GM18951 (cell line): ENCODE results near the gene PRKCE.

ENCODE experiments used
- POLR2A ChIP-seq: IDR thresholded peaks from 4 replicates; pipeline ENCODE4 v1.6.1; 2011; ENCODE audit warnings: mild to moderate bottlenecking; ENCODE audit not compliant: insufficient read length, insufficient read depth; ENCODE audit errors: extremely low read depth
- in situ Hi-C: fragments of 300-500 bp; cut with MboI; formaldehyde crosslinking; loops from one replicate; pipeline ENCODE4 v1.12.0; 2022; ENCODE audit warnings: low sequenced_read_pairs, mixed read lengths, inconsistent platforms; ENCODE audit not compliant: unreplicated experiment

PRKCE gene

DNA sequence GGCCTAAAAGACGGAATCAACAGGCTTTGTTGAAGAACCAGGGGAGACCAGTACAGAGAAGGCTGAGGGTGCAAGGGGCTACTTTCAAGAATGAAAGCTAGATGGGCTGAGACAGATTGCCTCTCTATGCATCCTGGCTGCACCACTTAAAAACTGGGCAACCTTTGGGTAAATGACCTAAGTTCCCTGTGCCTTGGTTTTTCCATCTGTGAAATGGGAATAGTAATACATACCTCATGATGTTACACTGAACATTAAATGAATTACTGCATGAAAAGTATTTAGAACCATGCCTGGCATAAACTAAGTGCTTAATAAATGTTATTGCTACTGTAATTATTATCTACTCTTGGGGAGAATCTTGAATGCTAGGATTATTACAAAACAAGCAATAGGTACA, 106.5 kb downstream of the PRKCE start:
- TF ChIP-seq POLR2A = no peak
- in situ Hi-C loops = no loop called here

DNA sequence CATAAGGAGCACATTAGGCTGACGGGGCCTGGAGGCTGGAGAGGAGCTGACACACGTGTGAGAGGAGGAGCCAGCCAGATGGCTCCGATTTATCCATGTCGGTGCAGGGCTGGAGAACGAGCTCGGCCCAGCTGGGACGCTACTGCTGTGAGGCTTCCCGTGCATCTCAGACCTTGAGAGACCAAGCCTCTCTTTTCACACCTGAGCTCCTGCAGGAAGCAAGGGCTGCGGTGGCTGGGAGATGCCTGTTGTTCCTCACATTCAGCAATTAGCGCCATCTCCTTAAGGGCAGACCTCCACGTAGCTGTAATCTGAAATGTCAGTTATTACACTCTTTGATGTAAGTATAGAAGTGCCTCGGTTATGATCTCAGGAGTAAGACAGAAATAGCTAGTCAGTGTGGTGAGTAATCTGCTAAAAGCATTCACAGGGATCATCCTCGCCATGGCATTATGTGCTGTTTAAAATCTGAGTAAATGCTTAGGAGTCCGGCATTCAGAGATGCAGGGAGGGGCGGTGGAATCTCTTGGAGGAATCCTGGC, 107.9 kb downstream of the PRKCE start:
- in situ Hi-C loops = no loop called here
- no peak for TF ChIP-seq POLR2A

DNA sequence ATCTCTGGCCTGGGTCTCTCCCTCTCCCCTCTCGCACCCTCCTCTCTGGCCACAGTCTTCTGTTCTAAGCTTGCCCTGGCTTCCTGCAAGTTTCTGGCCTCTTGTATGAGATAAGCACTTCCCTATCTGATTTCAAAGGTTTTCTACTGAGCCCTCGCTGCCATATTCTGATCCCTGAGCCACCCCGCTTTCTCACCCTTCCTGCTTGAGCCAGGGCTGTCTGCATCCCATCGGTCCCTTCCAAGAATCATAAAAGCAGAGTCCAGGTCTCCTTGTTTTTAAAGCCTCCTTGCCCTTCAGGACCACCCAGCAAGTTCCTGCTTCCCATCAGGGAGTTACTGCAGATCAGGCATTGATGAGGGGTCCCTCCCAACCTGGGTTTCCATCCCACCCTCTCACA, 110.2 kb downstream of the PRKCE start:
- in situ Hi-C loops = no loop called here
- TF ChIP-seq POLR2A = no peak

DNA sequence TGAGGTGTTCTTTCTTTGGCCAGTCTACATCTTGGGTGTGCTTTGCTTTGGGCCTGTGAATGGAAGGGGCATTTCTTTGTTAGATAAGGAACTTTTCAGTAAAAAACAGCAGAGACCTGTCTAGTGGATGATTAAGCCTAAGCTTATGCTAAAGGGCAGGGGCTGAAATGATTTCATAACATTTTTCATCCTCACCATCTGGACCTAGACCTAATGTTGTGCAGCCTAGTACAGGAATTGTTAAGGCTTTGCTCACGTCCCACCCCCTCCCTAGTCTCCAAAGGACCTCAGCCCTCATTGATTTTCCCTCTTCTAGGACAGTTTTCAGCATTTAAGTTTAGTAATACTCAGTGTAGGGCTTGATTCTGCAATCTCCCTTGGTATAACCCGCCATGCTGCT, 111.8 kb downstream of the PRKCE start:
- in situ Hi-C loops = no loop called here
- no peak for TF ChIP-seq POLR2A

DNA sequence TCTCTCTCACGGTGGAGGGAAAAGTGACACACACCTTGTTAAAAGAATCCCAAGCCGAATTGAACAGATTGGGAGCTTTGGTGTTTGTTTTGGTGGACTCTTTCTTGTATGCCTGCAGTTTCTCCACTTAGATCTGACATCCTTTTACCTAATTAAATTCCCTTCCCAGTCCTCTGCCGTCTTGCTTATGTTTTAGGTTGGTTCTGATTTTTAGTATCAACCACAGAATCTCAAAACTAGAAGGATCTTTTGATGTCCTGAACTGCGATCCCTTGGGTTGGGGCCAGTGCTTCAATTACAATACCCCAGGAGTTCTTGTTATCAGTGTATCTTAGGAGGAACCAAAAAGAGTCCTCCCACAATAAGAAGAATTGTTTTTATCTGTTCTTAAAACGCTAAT, 112.3 kb downstream of the PRKCE start:
- no peak for TF ChIP-seq POLR2A

DNA sequence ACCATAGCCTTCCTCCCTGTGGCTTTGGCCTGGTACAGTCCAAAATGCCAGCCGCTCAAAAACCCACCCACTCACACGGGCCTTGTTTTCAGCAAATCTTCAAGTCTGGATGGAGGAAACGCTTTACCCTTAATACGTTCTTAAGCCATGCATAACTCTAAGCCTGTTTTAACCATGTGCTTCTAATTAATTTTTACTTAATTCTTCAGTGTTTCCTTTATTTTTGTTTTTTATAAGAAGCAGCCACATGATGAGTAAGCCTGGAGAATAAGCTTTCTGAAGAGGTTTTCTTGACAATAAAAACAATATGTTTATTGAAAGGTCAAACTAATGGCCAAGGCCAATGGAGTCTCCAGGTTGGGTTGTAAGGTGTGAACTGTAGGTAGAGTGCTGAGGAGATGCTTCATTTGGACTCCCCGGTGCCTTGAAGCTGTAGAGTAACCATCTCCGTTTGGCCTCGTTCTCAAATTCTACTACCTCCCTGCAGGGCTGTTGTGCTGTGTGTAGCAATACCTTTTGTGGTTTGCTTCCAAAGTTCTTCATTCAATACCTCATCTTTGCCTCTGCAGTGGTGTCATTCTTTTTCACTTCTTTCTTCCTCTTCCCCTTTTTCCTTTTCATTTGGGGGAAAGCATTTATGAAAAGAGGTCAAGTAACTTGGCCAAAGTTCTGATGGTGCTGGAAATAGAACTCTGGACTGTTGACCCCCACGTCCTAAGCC, 113.7 kb downstream of the PRKCE start:
- TF ChIP-seq POLR2A = no peak
- in situ Hi-C loops = no loop called here

More for the DNA sequence above, 112.3 kb downstream of the PRKCE start:
- in situ Hi-C loops = no loop called here

DNA sequence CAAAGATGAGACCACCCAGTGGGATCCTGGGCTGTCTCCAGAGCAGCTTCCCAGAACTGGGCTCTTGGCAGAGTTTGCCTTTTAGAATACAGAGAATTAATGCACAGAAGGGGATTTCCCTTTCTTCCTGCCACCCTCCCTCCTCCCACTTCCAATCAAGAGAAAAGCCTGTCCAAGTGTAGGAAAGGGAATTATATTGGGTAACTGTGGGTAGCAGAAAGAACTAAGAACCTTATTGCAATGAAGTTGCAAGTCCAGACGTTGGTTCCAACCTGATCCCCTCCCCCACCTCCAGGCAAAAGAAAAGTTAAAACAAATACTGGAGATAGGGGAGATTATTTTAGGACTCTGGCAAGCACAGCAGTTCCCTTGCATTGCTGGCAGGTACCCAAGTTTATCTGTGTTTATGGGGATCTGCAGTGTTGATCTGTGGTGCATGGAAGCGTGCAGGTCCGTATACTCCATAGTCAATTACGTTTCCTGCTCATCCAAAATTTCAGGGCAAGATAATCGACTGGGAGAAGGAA, 114.3 kb downstream of the PRKCE start:
- TF ChIP-seq POLR2A = no peak
- in situ Hi-C loops = no loop called here

DNA sequence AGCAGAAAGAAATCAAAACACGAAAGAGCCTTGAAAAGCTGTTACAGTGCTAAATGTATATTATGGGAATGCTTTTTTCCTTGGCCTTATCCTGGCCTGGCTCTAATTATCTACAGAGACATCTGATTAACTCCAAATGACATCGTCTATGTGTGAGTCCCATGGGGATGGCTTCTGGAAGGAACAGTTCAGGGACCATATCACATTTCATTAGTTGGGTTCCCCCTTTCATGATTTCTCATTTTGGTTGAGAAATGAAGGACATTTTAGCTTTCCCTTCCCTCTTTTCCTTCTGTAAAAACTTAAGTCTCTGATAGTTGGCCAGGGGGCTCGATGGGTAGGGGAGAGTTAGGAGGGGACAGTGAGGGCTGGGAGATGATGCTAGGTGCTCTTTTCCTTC, 116.7 kb downstream of the PRKCE start:
- TF ChIP-seq POLR2A = no peak
- in situ Hi-C loops = no loop called here

DNA sequence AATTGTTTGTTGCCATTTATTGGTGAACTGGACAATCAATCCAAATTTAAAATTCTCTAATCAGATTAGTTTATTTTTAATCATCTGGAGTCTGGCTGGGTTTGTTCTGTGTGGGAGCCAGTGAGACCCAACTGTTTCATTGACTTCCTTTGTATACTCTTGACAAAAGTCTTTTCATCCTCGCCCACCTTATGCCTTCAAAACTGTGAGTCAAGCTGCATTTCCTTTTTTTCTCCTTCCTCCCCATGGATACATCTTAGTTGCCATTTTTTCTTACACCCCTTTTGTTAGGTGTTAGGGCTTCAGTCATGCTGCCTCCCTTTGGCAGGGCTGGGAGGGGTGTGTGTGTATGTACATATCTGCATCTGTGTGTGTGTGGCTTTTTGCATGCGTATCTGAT, 117.6 kb downstream of the PRKCE start:
- in situ Hi-C loops = no loop called here
- no peak for TF ChIP-seq POLR2A

DNA sequence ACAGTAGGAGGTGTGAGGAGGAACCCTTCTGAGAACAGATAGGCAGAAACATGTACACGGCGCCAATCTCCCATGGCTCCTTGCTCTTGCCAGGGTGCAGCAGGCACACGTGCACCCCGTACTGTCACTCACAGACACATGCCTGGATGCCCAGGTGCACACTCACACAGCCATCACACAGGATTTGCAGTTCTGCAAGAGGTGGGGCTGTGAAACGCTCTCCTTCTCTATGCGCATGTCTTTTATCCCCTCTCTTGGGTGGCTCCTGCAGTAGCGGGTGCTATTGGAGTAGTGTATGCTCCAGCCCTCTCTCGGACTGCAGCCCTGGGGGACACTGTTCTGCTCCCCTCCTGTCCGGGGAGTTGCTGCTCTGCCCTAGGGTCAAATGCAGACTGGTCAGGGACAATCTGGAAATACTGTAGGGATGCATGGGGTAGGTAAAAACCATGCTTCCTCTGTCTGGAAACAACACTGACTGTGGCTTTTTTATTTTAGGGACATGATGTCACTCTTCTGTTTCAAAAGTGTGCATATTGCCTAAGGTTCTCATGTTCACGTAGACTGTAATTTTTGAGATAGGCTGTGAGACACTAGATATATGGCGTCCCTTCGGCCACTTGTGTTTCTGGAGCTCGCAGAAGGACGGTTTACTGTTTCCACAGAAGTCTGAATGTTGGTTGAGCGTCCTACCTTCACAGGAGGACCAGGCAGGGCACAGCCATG, 118.5 kb downstream of the PRKCE start:
- in situ Hi-C loops = loop anchor here (10.0 kb wide), 1 partner anchor 125 kb away; no protein-coding TSS in a partner anchor
- TF ChIP-seq POLR2A = no peak

DNA sequence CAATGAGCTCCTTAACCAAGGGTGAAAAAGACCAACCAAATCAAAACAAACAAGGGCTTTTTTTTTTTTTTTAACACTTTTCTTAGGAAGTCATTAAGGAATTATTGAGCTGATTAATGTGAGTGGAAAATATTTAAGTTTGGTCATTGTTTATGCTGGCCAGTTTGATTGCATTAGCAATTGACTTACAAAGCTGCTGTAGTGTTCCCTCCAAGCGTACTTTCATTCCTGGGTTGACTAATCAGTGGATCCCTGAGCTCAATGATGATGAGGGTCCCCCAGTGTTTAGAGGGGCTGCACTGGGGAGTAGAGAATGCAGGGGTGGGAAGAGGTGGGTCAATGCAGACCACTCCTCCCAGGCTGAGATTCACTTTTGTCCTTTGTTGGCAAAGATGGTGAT, 119.3 kb downstream of the PRKCE start:
- TF ChIP-seq POLR2A = no peak
- in situ Hi-C loops = loop anchor here (10.0 kb wide), 1 partner anchor 126 kb away; no protein-coding TSS in a partner anchor

DNA sequence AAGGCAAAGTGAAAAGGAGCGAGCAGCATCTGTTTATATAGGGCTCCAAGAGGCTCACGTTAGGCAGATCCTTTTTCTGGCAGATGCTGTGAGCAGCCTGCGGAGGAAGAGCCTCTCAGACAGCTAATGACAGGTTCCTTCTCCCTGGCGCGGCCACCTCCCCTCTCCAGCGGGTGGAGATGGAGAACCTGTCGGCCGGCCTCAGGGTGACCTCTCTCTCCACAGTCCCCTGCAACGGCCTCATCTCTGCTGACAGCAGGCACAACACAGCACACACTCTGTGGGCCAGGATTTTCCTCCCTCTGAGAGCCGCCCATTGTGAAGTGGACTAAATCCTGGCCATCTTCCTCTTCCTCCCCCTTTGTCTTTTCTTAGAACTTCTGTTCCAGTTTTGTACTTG, 119.8 kb downstream of the PRKCE start:
- in situ Hi-C loops = loop anchor here (10.0 kb wide), 1 partner anchor 126 kb away; no protein-coding TSS in a partner anchor

DNA sequence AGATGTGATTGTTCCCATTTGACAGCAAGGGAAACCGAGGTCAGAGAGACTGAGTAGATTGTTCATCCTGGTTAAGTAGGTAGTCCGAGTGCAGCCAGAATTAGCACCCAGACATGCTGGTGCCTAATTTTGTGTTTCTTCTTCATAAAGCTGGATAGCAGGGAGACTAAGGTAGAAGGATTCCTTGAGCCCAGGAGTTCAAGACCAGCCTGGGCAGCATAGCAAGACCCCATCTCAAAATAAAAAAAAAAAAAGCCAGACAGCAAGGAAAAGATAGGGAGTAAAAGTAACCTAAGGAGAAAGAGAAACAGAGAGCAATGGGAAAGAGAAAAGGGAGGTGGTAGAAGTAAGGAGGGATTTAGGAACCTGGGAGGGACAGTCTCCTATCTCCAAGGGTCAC, 120.6 kb downstream of the PRKCE start:
- no peak for TF ChIP-seq POLR2A
- in situ Hi-C loops = loop anchor here (10.0 kb wide), 1 partner anchor 127 kb away; no protein-coding TSS in a partner anchor

More for the DNA sequence above, 119.8 kb downstream of the PRKCE start:
- TF ChIP-seq POLR2A = no peak
